ENCODE data around the gene FAM107A.

Gene FAM107A, protein sequence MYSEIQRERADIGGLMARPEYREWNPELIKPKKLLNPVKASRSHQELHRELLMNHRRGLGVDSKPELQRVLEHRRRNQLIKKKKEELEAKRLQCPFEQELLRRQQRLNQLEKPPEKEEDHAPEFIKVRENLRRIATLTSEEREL

DNA sequence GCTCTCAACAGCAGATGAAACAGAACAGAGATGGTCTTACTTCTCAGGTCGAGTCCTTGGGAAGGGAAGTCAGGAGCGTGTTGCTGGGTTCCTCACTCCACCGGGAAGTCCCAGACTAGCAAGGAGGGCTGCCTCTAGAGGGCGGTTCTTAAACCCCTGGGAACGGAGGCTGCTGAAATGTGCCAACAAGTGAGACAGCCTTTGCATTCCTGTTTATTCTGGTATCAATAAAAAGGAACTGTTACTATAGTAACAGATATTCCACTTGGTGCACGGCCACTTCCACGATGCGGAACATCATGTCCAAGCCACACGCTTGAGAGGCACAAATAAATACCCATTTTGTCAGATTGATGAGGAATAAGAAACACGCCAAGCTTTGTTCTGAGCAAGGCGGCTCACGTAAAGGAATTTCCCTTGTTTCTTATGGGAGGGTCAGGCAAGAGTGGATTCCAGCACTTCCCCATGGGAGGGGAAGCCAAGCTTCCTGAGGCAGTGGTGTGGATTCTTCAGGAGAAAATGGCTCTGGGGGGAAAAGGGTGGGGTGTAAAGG lies at the start of gene FAM107A:
FAM107A (minus strand) TSS at position 123 of the 553 bp plus-strand sequence. CDS start 7,531 bp downstream, outside the sequence.
- DNase-seq, result no peak

DNA sequence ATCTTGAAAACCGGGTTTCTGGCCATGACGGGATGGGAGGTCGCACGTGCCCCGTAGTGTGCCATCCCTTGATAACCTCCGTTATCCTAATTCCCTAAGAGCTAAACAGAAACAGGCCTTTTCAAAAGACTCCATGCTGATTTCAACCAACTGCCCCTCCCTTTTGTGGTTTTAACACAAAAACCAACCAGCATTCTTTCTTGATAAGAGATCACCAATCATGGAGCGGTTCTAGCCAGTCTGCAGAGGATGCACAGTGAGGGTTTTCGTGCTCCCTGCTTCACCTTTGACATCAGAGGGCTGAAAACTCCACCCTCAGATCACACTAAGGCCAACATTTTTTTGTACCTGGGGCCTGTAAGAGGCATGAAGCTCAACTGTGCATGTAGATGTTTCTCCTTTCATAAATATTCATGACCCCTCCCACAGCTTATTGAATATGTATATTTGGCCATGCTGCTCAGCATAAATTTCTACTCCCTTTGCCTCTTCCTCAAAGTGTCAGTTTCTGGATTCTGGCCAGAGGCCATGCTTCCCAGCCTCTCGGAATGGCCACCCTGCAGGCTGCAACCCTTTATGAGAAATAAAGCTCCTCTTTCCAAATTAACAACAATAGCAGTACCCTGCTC lies 48.1 kb upstream of the FAM107A start:
- no peak for DNase-seq

DNA sequence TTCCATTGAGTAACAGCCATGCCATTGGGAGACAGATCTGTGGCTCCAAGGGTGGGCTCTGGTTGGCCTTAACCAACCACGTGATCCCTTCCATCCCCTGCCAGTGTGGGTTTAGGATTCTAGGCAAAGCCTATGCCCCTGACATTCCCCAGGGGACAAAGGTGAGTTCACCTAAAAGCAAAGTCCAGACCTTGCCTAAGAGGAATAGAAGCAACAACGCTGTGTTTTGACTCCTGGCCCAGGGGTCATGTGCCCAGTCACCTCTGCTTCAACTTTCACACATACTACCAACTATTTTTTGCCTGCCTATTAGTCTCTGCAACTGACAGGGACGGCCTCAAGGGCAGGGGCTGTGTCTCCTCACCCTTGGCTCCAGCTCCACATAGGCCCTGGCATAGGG lies 47.4 kb upstream of the FAM107A start:
- no peak for DNase-seq

DNA sequence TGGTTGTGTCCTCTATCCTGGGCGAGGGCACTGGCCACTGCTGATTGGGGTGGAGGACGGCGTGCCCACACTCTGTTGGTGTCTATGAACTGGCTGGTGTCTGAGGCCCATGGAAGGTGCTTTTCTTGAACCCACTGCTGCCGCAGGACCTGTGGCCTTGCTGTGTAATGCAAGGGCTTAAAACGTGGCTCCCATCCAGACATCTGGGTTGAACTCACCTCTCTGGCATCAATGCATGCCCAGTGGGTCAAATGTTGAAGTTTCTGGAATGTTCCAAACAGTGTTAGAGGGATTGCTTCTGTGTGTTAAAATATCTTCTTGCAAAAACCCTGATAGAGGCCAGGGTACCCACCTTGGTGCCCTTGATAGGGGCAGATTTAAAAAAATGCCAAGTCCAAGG lies 46.8 kb upstream of the FAM107A start:
- no peak for DNase-seq

DNA sequence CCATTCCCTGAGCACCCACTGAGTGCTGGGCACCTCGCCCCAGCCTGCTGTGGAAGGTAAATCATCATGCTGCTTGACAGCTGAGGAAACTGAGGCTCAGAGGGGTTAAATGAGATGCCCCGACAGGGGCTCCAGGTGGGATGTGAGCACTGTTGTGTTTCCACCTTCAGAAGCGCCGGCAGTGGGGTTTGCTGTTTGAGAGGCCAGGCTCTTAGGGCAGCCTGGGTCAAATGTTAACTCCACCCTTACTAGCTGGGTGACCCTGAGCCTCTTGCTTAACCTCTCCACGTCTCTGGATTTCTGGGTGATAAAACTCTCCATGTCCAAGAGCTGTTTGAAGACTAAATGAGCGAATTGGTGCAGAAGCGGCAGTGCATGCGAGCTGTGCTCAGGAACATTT lies 46.3 kb upstream of the FAM107A start:
- DNase-seq, result no peak

DNA sequence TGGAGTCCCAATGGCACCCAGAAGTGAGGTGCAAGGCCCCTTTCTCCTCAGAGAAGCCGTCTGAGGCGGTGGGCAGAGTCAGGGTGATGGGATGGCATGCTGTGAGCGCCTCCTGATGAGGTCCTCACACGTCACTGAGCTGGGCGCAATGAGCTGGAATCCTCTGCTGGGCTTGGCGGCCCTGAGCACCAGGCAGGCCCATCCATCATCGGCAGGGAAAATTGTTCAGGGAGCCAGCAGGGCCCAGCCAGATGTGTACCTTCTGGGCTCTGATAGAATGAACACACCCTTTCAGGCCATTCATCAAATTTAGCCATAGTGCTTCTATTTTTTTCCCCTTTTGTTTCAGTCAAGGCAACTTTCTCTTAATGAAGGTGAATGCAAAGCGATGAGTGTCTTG lies 45.7 kb upstream of the FAM107A start:
- DNase-seq, result no peak

DNA sequence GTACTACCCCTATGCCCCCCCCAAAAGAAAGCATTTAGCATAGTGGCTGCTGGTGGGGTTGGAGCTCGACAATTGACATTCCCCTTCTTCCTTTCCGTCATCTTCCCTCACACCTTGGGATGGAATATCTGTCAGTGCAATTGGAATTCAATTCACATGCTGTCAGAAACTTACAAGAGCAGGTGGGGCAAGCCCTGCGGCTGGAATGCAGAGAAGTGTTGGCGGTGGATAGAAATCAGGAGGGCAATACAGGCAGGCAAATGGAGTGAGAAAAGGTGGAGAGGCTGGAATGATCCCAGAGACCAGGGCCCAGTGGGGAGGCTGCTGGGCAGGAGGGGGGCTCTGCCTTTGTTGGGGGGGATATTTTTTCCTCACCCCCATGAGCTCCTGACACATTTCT lies 45.2 kb upstream of the FAM107A start:
- DNase-seq, result no peak

DNA sequence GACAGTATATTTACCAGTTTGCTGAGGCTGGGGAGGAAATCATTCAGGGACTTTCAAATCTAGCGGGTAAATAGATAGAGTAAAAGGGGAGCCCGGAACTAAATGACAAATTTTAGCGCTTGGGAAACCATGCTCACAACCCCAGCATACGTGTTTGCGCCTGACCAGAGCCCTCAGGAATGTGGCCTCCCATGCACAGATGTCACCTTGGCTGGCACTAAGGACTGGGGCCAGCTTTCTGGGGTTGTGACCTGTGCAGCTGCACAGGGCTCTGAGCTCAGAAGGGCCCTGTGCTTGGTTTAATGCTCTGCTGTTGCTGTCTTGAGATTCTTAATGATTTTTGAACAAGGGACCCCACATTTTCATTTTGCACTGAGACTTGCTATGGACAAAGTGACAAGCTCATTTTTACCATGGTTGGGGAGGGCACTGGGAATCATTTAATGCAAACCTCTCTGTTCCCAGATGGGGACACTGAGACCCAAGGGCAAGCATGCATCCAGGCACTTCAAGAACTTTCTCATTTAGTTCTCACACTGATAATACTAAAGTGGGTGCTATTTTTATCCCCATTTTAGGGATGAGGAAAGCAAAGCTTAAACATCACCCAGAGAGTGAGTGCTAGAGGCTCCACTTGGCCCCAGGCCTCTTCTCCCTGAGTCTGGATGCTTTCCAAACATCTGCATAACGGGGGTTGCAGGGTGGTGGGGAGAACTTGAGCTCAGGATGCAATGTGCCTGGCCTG lies 44.1 kb upstream of the FAM107A start:
- no peak for DNase-seq

DNA sequence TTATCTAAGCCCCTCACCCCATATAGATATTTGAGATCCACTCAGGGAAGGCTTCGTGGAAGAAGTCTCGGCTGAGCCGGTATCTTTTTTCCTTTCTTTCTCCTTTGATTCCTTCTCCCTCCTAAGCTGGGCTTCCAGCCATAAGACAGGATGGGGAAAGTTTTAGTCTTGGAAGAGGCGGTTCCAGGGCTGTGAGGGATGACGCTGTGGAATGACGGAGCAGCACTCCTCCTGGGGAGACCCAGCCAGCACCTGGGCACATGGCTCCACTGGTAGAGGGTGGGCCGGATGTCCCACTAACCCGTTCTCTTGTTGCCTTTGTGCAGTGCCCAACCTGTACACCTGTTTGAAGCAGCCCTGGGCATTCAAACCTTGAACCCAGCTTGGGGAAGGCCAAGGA lies 43.2 kb upstream of the FAM107A start:
- no peak for DNase-seq

DNA sequence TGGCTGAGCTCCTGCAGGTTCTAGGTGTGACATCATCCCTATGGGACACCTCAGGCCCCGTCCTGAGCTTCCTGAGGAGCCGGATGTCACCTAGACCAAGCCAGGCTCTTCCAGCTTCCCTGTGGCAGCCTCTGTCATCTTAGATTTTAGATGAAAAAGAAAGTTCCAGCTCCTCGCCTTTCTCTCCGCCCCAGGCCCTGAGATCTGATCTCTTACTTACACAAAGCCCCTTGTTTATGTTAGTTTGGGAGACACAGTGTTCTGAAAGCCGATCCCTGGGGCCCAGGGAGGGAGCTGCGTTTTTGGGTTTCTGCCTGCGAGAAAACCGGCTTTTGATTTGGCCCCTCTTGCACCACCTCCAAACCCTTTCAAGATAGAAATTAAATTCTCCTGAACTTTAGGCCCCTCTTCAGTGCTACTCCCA lies 40.2 kb upstream of the FAM107A start:
- no peak for DNase-seq

DNA sequence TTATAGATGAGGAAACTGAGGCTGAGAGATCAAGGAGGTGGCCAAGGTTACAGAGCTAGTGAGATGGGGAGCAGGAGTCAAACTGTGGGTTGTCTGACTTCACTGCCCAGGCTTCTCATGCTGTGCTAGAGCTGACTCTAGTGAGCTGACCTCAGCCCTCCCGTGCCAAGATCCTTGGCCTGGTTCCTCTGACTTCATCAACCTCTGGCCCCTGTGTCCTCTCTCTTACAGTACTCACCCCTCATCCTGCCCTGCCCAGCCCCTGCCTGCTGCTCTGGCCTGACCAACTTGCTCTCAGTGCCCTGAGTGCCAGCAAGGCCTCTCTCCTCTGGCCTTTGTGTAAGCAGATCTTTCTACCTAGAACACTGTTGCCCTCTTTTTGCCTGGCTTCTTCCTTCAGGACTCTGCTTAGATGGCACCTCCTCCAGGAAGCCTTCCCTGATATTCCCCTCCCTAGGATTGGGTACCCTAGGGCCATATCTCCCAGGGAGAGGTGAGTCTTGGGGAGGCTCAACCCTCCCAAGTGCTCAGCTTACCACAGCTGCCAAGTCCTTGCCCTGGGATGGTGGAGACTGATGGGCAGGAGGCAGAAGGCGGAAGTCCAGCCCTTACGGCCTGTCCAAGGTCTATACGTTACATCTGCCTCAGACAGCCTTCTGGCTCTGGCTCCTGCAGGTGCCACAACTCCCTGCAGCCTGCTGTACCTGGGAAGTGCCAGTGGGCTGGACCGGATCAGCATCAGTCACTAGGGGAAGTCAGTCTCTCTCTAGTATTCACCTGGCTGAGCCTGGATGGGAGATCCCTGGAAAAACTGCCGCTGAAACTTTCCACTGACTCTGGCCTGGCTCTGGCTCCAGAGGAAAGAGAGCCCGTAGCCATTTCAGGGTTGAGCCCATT lies 36.3 kb upstream of the FAM107A start:
- DNase-seq, result no peak

DNA sequence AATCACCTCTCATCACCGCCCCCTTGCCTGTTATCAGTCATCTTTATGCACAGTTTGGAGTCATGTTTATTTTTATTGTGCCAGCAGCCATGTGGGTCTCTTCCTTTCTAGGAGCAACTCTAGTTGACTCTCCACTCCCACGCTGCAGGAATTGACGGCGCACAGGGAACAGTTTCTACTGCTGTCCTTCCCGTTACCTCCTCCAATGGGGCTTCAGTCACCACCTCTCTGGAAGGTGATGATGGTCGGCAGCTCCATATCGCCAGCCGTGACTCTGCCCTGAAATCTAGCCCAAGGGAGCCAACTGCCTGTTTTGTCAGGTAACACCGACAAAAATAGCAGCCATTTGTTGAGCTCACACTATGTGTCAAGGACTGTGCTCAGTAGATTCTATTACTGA lies 35.6 kb upstream of the FAM107A start:
- DNase-seq, result no peak

DNA sequence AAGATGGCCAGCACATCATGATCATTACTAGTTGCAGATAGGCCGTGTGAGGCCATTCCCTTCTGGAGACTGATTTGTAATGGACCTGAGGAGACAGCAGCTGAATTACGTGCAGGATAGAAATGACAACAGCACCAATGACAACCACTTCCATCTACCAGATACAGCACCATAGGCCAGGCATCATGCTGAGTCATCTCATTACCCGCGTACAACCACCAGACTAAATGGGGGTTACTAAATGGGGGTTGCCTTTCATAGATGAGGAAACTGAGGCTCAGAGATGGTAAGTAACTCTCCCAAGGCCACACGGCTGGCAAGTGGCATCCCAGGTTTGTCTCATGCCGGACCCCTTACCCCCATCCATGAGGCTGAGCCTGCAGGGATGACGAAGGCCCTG lies 32.8 kb upstream of the FAM107A start:
- no peak for DNase-seq

DNA sequence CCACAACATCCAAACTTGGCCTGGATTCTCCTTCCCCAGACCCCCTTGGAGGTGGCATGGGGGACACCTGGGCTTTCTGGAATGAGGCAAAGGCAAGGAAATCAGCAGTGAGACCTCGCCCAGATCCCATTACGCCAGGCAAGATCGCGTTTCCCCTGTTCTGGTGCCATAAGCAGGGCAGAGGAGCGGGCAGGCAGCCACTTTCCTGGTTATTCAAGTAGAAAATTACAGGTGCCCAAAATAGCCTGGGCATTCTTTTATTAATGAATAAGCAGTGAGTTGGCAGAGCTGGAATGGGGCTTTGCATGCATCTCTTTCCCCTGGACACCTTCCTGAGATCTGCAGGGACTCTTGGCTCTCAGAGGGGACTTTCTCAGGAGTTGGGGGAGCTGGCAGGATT lies 31.5 kb upstream of the FAM107A start:
- DNase-seq, result no peak

DNA sequence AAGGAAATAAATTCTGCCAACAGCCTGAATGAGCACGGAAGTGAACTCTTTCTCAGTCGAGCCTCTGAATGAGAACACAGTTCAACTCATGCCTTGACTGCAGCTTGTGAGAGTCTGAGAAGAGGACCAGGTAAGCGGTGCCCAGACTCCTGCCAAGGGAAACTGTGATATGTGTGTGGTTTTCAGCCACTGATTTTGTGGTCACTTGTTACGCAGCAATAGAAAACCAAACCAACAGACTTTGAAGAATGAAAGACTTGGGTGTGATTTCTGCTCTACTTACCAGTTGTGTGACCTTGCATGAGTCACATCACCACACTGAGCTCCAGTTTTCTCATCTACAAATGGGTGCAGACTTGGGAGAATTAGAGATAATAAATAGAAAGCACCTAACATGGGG lies 30.6 kb upstream of the FAM107A start:
- DNase-seq, result no peak

DNA sequence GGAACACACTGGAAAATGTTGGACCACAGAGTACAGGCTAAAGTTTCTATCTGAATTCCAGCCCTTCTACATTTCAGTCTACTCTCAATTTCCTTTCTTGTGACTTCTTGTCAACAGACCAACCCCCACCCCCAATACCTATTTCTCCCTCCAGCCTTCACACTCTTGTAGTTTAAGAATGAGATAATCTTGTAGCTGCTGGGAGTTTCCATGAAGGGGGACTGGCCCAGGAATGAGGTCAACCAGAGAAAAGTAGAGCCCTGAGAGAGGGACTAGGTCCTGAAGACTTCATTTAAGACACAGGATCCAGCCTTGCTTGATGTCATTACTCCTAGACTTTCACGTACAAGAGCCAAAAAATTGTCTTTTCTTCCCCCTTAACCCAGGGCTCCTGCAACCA lies 29.5 kb upstream of the FAM107A start:
- DNase-seq, result no peak

DNA sequence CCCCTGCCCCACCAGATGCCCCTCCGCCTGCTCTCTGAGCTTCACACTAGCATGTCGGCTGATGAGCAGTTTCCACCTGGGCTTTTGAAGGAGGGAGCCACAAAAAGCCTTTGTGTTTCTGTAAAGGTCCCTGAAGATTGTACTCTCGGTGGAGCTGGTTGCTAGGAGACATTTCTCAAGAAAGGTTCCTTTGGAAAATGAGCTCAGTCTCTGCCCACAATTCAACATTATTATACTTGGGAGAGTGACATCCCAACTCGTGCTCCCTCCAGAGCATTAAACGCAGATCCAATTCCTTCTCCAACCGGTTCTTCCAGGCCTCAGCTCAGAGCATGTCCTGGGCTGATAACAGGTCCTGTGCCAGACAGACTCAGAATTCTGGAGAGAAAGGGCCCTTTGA lies 26.8 kb upstream of the FAM107A start:
- DNase-seq, result no peak

DNA sequence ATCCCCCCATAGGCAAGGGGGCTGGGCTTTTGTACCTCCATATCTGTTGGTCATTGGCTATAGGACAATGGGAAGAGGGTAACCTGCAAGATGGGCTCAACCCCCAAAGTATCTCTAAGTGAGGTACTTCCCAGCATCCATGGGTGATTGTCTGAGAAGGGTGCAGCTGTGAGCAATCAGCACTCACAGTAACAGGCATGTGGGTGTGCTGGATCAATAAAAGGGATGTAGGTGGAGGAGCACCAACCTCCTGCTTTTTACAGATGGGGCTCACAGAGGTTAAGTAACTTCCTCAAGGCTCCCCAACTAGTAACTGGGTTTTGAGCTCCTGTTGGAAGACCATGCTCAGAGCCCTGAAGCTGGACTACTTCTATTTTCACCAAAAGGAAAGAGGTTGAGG lies 26.4 kb upstream of the FAM107A start:
- no peak for DNase-seq

DNA sequence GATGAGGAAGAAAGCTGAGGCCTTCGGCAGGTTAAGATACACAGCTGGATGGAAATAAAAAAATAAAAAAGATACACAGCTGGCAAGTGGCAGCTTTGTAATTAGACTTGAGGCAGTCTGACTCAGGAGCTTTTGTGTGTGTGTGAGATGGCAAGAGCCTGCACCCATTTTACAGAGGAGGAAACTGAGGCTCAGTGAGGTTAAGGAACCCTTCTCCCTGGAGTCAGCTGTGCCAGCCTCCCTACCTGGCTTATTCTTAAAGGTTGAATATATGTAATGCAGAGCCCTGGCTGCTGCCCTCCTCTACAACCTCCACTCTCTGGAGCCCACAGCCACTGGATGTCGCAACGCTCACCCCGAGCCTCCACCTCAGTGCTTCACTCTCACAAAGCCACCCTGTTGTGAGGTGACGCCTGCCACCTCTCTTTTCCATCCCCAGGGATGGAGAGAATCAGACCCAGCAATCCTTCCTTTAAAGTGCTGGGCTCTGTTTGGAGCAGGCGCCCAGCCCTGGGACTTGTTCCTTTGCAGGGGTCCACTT lies 20.6 kb upstream of the FAM107A start:
- DNase-seq, result no peak

DNA sequence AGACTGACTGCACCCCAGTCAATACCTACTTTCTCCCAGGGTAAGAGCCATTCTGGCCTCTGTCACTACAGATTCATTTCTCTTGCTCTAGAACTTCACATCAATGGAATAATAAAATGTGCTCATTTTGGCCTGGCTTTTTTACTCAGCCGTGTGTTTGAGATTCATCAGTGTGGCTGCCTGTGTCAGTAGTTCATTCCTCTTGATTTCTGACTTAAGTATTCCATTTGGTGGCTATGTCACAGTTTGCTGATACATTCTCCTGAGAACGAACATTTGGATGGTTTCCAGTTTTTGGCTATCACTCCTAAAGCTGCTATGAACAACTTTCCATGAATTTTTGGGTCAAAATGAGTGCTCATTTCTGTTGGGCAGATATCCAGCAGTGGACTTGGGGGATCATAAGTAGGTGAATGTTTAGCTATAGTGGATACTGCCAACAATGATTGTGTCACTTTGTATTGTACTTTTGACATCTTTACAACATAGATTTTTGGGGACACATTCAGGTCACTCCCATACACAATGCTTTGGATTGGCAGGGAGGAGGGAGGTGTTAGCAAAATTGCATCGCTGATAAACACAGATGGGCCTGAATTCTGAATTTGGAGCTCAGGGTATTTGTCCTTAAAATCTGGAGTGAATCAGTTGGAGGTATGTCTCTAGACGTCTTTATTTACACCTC lies 19.8 kb upstream of the FAM107A start:
- no peak for DNase-seq

DNA sequence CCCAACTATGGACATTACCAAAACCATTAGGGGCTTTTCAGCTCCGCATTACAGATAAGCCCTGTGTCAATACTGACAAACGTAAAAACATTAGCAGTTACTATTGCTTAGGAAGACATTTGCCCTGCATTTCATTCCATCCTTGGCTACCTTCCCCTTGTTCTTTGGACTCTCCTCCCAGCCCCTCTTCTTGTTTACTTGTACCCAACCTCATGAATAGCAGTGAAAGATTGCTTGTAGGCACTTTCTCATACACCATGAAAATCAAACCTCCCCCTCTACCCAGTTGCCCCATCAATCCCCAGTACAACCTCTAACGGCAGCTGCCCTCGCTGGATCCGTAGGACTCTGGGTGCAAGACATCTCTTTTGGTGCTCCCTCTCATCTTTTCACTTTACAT lies 16.9 kb upstream of the FAM107A start:
- DNase-seq, result no peak

Measured in NCI-H187 treated with DMSO at 0.1 percent for 48 hours (cell line).